HepG2 (cell line): ENCODE results near the gene RECQL5. TPM values are rescaled to one million over a fixed set of nuclear protein-coding genes. Genes with fewer than 3 reads are reported as not detected.

Source experiments
- FOXK1 ChIP-seq: sonication (generic); formaldehyde crosslinking; IDR thresholded peaks from 2 replicates; pipeline ENCODE4 v1.4.0; 2020; ENCODE audit warnings: low read depth, missing genetic modification reagents, borderline replicate concordance
- HDAC1 ChIP-seq: sonication (generic); formaldehyde crosslinking; IDR thresholded peaks from 2 replicates; pipeline ENCODE4 v1.5.1; 2020; ENCODE audit warnings: mild to moderate bottlenecking, missing genetic modification reagents
- HMG20B ChIP-seq: conservative IDR thresholded peaks from 2 replicates; pipeline ENCODE4 v1.6.1; 2016; ENCODE audit warnings: missing genetic modification reagents, missing compliant biosample characterization
- KDM2A ChIP-seq: sonication (generic); formaldehyde crosslinking; IDR thresholded peaks from 2 replicates; pipeline ENCODE4 v1.4.0; 2020; ENCODE audit warnings: low read depth, missing genetic modification reagents, borderline replicate concordance
- MIER3 ChIP-seq: IDR thresholded peaks from 2 replicates; pipeline ENCODE4 v1.6.1; 2016; ENCODE audit warnings: missing compliant biosample characterization, borderline replicate concordance
- MXI1 ChIP-seq: IDR thresholded peaks from 3 replicates; pipeline ENCODE4 v1.6.1; 2012; ENCODE audit warnings: low read depth, low read length, inconsistent platforms, borderline replicate concordance
- MYNN ChIP-seq: sonication (generic); formaldehyde crosslinking; IDR thresholded peaks from 2 replicates; pipeline ENCODE4 v1.4.0; 2020; ENCODE audit warnings: mild to moderate bottlenecking, low read depth, missing genetic modification reagents
- NCOA1 ChIP-seq: sonication (generic); formaldehyde crosslinking; IDR thresholded peaks from 2 replicates; pipeline ENCODE4 v1.9.0; 2021; ENCODE audit warnings: missing genetic modification reagents
- NCOA2 ChIP-seq: sonication (generic); formaldehyde crosslinking; IDR thresholded peaks from 2 replicates; pipeline ENCODE4 v1.8.0; 2022; ENCODE audit warnings: inconsistent platforms
- ONECUT2 ChIP-seq: sonication (generic); formaldehyde crosslinking; IDR thresholded peaks from 2 replicates; pipeline ENCODE4 v1.4.0; 2020; ENCODE audit warnings: missing genetic modification reagents
- RBM22 ChIP-seq: fragments of 200-400 bp; formaldehyde crosslinking; optimal IDR thresholded peaks from 2 replicates; pipeline ENCODE3; 2017; ENCODE audit warnings: mild to moderate bottlenecking, low read length, moderate library complexity
- RCOR2 ChIP-seq: IDR thresholded peaks from 2 replicates; pipeline ENCODE4 v1.6.1; 2016; ENCODE audit warnings: missing biosample characterization, missing genetic modification reagents
- RFX3 ChIP-seq: IDR thresholded peaks from 2 replicates; pipeline ENCODE4 v1.6.1; 2016; ENCODE audit warnings: missing biosample characterization, missing genetic modification reagents
- RXRA ChIP-seq: sonication (generic); formaldehyde crosslinking; IDR thresholded peaks from 2 replicates; pipeline ENCODE4 v1.5.1; 2020; ENCODE audit warnings: missing genetic modification reagents
- SAP130 ChIP-seq: IDR thresholded peaks from 2 replicates; pipeline ENCODE4 v1.6.1; 2016; ENCODE audit warnings: low read depth
- TAF1 ChIP-seq: sonication (generic); formaldehyde crosslinking; IDR thresholded peaks from 2 replicates; pipeline ENCODE4 v1.4.0; 2020; ENCODE audit warnings: missing genetic modification reagents
- TBX3 ChIP-seq: fragments of 450-650 bp; IDR thresholded peaks from 2 replicates; pipeline ENCODE4 v1.6.1; 2017; ENCODE audit warnings: antibody characterized with exemption, mild to moderate bottlenecking, inconsistent platforms, borderline replicate concordance
- TEAD3 ChIP-seq: optimal IDR thresholded peaks from 2 replicates; pipeline ENCODE3; 2016; ENCODE audit warnings: borderline replicate concordance
- THAP11 ChIP-seq: IDR thresholded peaks from 2 replicates; pipeline ENCODE4 v1.6.1; 2016; ENCODE audit warnings: missing biosample characterization, missing genetic modification reagents
- YEATS2 ChIP-seq: sonication (generic); formaldehyde crosslinking; IDR thresholded peaks from 2 replicates; pipeline ENCODE4 v1.4.0; 2020; ENCODE audit warnings: missing genetic modification reagents, borderline replicate concordance
- ZNF138 ChIP-seq: sonication (generic); formaldehyde crosslinking; IDR thresholded peaks from 2 replicates; pipeline ENCODE4 v1.5.0; 2020; ENCODE audit warnings: mild to moderate bottlenecking, low read depth, missing genetic modification reagents
- ZNF3 ChIP-seq: IDR thresholded peaks from 2 replicates; pipeline ENCODE4 v1.7.0; 2017; ENCODE audit warnings: inconsistent platforms
- ZNF326 ChIP-seq: sonication (generic); formaldehyde crosslinking; IDR thresholded peaks from 2 replicates; pipeline ENCODE4 v1.4.0; 2020; ENCODE audit warnings: missing genetic modification reagents, borderline replicate concordance
- ZNF451 ChIP-seq: sonication (generic); formaldehyde crosslinking; IDR thresholded peaks from 2 replicates; pipeline ENCODE4 v1.5.0; 2020; ENCODE audit warnings: mild to moderate bottlenecking, missing genetic modification reagents
- ZNF703 ChIP-seq: sonication (generic); formaldehyde crosslinking; IDR thresholded peaks from 2 replicates; pipeline ENCODE4 v1.5.1; 2020; ENCODE audit warnings: missing genetic modification reagents, mild to moderate bottlenecking, moderate library complexity, borderline replicate concordance
- ZSCAN25 ChIP-seq: sonication (generic); formaldehyde crosslinking; IDR thresholded peaks from 2 replicates; pipeline ENCODE4 v1.8.0; 2022; ENCODE audit warnings: mild to moderate bottlenecking, missing genetic modification reagents
- polyA plus RNA-seq, 8 experiments: library from polyadenylated mRNA; depleted of rRNA in 3 of 8; stranded (reverse) in 7 of 8; unstranded in 1 of 8; fragments of >200 nt; fragmentation: Illumina TruSeq in 4 of 8; extraction: Trizol in 4 of 8; gene quantifications; 2 replicates each; pipeline versions ENCODE4 v1.2.1 to v1.2.3, GENCODE V29; 2011 to 2016; ENCODE audit warnings: low read depth in 4 of 8, missing spikeins in 1 of 8, mixed read lengths in 1 of 8; ENCODE audit not compliant: insufficient read depth in 1 of 8
- total RNA-seq, 5 experiments: library from RNA; depleted of rRNA; stranded (reverse); fragments of >200 nt; fragmentation: Illumina TruSeq; extraction: Trizol; gene quantifications; 2 replicates each; pipeline ENCODE4 v1.2.3, GENCODE V29; 2016; ENCODE audit warnings: low read depth in 1 of 5
- TF ChIP-seq, protein P1 (sequence below): sonication (generic); formaldehyde crosslinking; IDR thresholded peaks from 2 replicates; pipeline ENCODE4 v1.5.0; 2020; ENCODE audit warnings: mild to moderate bottlenecking, missing genetic modification reagents, moderate library complexity
- TF ChIP-seq, protein P2 (sequence below): conservative IDR thresholded peaks from 2 replicates; pipeline ENCODE4 v1.6.1; 2018; ENCODE audit warnings: missing genetic modification reagents
- TF ChIP-seq, protein P3 (sequence below): sonication (generic); formaldehyde crosslinking; IDR thresholded peaks from 2 replicates; pipeline ENCODE4 v1.4.0; 2020; ENCODE audit warnings: missing genetic modification reagents, borderline replicate concordance

The RECQL5 gene
- total and polyA plus RNA-seq, 2 of the 13 experiments (the other 11 are each of a cell fraction or from before 2014, with no cell fraction given) = 27.7 to 32.0 TPM

DNA sequence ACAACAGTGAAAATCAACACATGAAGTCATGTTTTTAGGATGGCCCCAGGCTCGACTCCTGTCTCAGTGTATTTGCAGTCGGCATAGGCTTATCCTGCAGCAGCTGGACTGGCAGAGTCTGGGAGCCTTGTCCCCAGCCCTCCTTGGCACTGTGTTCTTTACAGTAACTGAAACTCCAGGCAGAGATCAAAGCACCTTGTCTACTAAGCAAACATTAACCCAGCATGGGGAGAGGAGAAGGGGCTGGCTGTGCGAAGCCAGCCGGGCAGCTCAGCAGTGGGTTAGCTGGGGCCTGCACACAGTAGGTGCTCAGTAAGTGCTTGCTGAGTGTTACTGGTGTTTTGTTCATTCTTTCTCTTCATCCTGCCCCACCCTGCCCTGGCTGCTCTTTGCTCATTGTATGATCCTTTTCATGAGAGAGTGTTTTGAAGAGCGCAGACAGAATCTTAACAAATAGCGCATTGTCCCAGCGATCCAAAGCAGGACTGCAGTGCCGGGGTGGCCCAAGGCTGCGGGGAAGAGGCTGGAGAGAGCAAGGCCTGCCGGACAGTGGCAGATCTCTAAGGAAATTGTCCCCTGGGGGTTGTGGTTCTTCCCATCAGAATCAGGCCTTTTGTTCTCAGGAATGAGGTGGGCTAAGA is 30.8 kb upstream of the RECQL5 start (continued):
- TF ChIP-seq MIER3 = peak; percentile 44; the same call in 1 of the 2 replicates
- TF ChIP-seq, protein P1, sequence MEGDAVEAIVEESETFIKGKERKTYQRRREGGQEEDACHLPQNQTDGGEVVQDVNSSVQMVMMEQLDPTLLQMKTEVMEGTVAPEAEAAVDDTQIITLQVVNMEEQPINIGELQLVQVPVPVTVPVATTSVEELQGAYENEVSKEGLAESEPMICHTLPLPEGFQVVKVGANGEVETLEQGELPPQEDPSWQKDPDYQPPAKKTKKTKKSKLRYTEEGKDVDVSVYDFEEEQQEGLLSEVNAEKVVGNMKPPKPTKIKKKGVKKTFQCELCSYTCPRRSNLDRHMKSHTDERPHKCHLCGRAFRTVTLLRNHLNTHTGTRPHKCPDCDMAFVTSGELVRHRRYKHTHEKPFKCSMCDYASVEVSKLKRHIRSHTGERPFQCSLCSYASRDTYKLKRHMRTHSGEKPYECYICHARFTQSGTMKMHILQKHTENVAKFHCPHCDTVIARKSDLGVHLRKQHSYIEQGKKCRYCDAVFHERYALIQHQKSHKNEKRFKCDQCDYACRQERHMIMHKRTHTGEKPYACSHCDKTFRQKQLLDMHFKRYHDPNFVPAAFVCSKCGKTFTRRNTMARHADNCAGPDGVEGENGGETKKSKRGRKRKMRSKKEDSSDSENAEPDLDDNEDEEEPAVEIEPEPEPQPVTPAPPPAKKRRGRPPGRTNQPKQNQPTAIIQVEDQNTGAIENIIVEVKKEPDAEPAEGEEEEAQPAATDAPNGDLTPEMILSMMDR (CRISPR knock-in tag) = peak; percentile 6; the same call in 1 of the 2 replicates
- TF ChIP-seq KDM2A = peak; percentile 35
- TF ChIP-seq, protein P2, sequence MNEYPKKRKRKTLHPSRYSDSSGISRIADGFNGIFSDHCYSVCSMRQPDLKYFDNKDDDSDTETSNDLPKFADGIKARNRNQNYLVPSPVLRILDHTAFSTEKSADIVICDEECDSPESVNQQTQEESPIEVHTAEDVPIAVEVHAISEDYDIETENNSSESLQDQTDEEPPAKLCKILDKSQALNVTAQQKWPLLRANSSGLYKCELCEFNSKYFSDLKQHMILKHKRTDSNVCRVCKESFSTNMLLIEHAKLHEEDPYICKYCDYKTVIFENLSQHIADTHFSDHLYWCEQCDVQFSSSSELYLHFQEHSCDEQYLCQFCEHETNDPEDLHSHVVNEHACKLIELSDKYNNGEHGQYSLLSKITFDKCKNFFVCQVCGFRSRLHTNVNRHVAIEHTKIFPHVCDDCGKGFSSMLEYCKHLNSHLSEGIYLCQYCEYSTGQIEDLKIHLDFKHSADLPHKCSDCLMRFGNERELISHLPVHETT (CRISPR knock-in tag) = 0 out of 2 replicates have a peak, but pooled peaks have one; percentile 33
- TF ChIP-seq RFX3 = no peak
- TF ChIP-seq TAF1 (CRISPR knock-in tag) = peak; percentile 36; the same call in 1 of the 2 replicates
- TF ChIP-seq ONECUT2 = no peak
- TF ChIP-seq ZNF703 (CRISPR knock-in tag) = no peak
- no peak for TF ChIP-seq TBX3
- TF ChIP-seq ZNF451 = no peak
- no peak for TF ChIP-seq RBM22
- 0 out of 2 replicates have a peak, but pooled peaks have one; percentile 31 for TF ChIP-seq ZNF3 (CRISPR knock-in tag)
- TF ChIP-seq ZNF326 (CRISPR knock-in tag) = no peak
- TF ChIP-seq NCOA2 (CRISPR knock-in tag) = peak; percentile 52
- peak; percentile 92 for TF ChIP-seq RCOR2 (CRISPR knock-in tag)
- TF ChIP-seq RXRA (CRISPR knock-in tag) = peak; percentile 61; the same call in 1 of the 2 replicates
- peak; percentile 60; the same call in 1 of the 2 replicates for TF ChIP-seq NCOA1 (CRISPR knock-in tag)
- peak; percentile 82 for TF ChIP-seq ZSCAN25 (CRISPR knock-in tag)
- 0 out of 2 replicates have a peak, but pooled peaks have one; percentile 42 for TF ChIP-seq MYNN (CRISPR knock-in tag)
- peak; percentile 34 for TF ChIP-seq TEAD3 (CRISPR knock-in tag)
- TF ChIP-seq, protein P3, sequence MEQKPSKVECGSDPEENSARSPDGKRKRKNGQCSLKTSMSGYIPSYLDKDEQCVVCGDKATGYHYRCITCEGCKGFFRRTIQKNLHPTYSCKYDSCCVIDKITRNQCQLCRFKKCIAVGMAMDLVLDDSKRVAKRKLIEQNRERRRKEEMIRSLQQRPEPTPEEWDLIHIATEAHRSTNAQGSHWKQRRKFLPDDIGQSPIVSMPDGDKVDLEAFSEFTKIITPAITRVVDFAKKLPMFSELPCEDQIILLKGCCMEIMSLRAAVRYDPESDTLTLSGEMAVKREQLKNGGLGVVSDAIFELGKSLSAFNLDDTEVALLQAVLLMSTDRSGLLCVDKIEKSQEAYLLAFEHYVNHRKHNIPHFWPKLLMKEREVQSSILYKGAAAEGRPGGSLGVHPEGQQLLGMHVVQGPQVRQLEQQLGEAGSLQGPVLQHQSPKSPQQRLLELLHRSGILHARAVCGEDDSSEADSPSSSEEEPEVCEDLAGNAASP (CRISPR knock-in tag) = peak; percentile 34; the same call in 1 of the 2 replicates
- no peak for TF ChIP-seq ZNF138
- peak; percentile 40; the same call in 1 of the 2 replicates for TF ChIP-seq THAP11
- peak; percentile 55 for TF ChIP-seq SAP130
- peak; percentile 25; the same call in 1 of the 2 replicates for TF ChIP-seq YEATS2 (CRISPR knock-in tag)
- no peak for TF ChIP-seq FOXK1 (CRISPR knock-in tag)
- no peak for TF ChIP-seq MXI1
- TF ChIP-seq HDAC1 (CRISPR knock-in tag) = peak; percentile 37; the same call in 1 of the 2 replicates
- no peak for TF ChIP-seq HMG20B (CRISPR knock-in tag)
